CD14-positive monocyte (primary cell): ENCODE measurements around the gene IKZF2. TPM values are rescaled to one million over a fixed set of nuclear protein-coding genes. Genes with fewer than 3 reads are reported as not detected.

ENCODE experiments used
- DNase-seq, 3 donors: peaks; one replicate each; pipeline ENCODE4 v3.0.0-alpha.2; 2011 to 2022
- H2AFZ ChIP-seq: 2 replicates; pipeline ENCODE4 v1.6.0; 2012; ENCODE audit warnings: mild to moderate bottlenecking, low read depth, low read length, inconsistent platforms; ENCODE audit not compliant: insufficient read depth, poor library complexity, severe bottlenecking
- H3K27ac ChIP-seq, 2 donors: 1 replicate in 1 of 2; 2 replicates in 1 of 2; pipeline ENCODE4 v1.5.1; 2012 to 2013; ENCODE audit warnings: low read length in 2 of 2, control low read depth in 1 of 2, inconsistent platforms in 1 of 2, low read depth in 1 of 2, mild to moderate bottlenecking in 1 of 2
- H3K27me3 ChIP-seq, 2 donors: one replicate each; pipeline versions ENCODE4 v1.6.0 to v1.6.1; 2011 to 2013; ENCODE audit warnings: low read length in 2 of 2; ENCODE audit not compliant: control insufficient read depth in 2 of 2, insufficient read depth in 2 of 2
- H3K36me3 ChIP-seq, 2 donors: replicated peaks in 1 of 2; 1 replicate in 1 of 2; 2 replicates in 1 of 2; pipeline versions ENCODE4 v1.5.1 to v1.6.1; 2012 to 2013; ENCODE audit warnings: low read length in 2 of 2, control low read depth in 1 of 2, inconsistent platforms in 1 of 2, mild to moderate bottlenecking in 1 of 2; ENCODE audit not compliant: insufficient read depth in 2 of 2, control insufficient read depth in 1 of 2
- H3K4me1 ChIP-seq, 2 donors: 1 replicate in 1 of 2; 2 replicates in 1 of 2; pipeline versions ENCODE4 v1.5.1 to v1.6.1; 2012 to 2013; ENCODE audit warnings: low read length in 2 of 2, control low read depth in 1 of 2, inconsistent platforms in 1 of 2, mild to moderate bottlenecking in 1 of 2, moderate library complexity in 1 of 2; ENCODE audit not compliant: insufficient read depth in 2 of 2, control insufficient read depth in 1 of 2
- H3K4me2 ChIP-seq: replicated peaks from 2 replicates; pipeline ENCODE3; 2012; ENCODE audit warnings: low read length, moderate library complexity, mild to moderate bottlenecking; ENCODE audit not compliant: poor library complexity, severe bottlenecking; ENCODE audit errors: extremely low read depth
- H3K4me3 ChIP-seq, 3 experiments: fragments of 200-600 bp in 1 of 3; sonication (generic) in 1 of 3; replicated peaks in 1 of 3; 1 replicate in 2 of 3; 2 replicates in 1 of 3; pipeline ENCODE4 v1.5.1; 2011 to 2013; ENCODE audit warnings: low read length in 3 of 3, mild to moderate bottlenecking in 3 of 3, control low read depth in 2 of 3, low read depth in 2 of 3, inconsistent platforms in 1 of 3, moderate library complexity in 1 of 3
- H3K79me2 ChIP-seq: 2 replicates; pipeline ENCODE4 v1.6.0; 2012; ENCODE audit warnings: mild to moderate bottlenecking, control low read depth, inconsistent platforms, low read length, moderate library complexity; ENCODE audit not compliant: insufficient read depth
- H3K9ac ChIP-seq: 2 replicates; pipeline ENCODE4 v1.6.0; 2017; ENCODE audit warnings: low read length, mild to moderate bottlenecking; ENCODE audit not compliant: insufficient read depth, poor library complexity, severe bottlenecking
- H3K9me3 ChIP-seq, 2 donors: replicated peaks in 1 of 2; 1 replicate in 1 of 2; 2 replicates in 1 of 2; pipeline versions ENCODE4 v1.5.1 to v1.6.1; 2012 to 2013; ENCODE audit warnings: low read length in 2 of 2, control low read depth in 1 of 2; ENCODE audit not compliant: control insufficient read depth in 1 of 2, insufficient read depth in 1 of 2
- H4K20me1 ChIP-seq: 2 replicates; pipeline ENCODE4 v1.6.0; 2012; ENCODE audit warnings: mild to moderate bottlenecking, low read length, control low read depth, moderate library complexity; ENCODE audit not compliant: insufficient read depth
- H3K27ac Mint-ChIP-seq, 7 donors: one replicate each; pipeline ENCODE4 v1.8.0; 2020; ENCODE audit warnings: mild to moderate bottlenecking in 7 of 7, mixed read lengths in 7 of 7, moderate library complexity in 6 of 7, inconsistent platforms in 2 of 7
- H3K27me3 Mint-ChIP-seq, 3 donors: one replicate each; pipeline ENCODE4 v1.8.0; 2021 to 2022; ENCODE audit warnings: low read depth in 3 of 3, mild to moderate bottlenecking in 3 of 3, mixed read lengths in 3 of 3, moderate library complexity in 3 of 3, inconsistent platforms in 1 of 3
- H3K36me3 Mint-ChIP-seq, 2 donors: one replicate each; pipeline ENCODE4 v1.8.0; 2020; ENCODE audit warnings: mixed read lengths in 2 of 2, inconsistent platforms in 1 of 2, mild to moderate bottlenecking in 1 of 2
- H3K4me1 Mint-ChIP-seq: one replicate; pipeline ENCODE4 v1.8.0; 2020; ENCODE audit warnings: mild to moderate bottlenecking, mixed read lengths
- H3K4me3 Mint-ChIP-seq, 2 donors: one replicate each; pipeline ENCODE4 v1.8.0; 2020; ENCODE audit warnings: mild to moderate bottlenecking in 2 of 2, mixed read lengths in 2 of 2, moderate library complexity in 1 of 2
- H3K9me3 Mint-ChIP-seq, 7 donors: one replicate each; pipeline ENCODE4 v1.8.0; 2020 to 2022; ENCODE audit warnings: mixed read lengths in 7 of 7, mild to moderate bottlenecking in 6 of 7, moderate library complexity in 6 of 7, inconsistent platforms in 2 of 7
- CTCF ChIP-seq: fragments of 200-600 bp; IDR thresholded peaks from one replicate; pipeline ENCODE4 v1.8.0; 2022; ENCODE audit warnings: antibody characterized with exemption, mild to moderate bottlenecking
- WGBS: methylation state at CpG from one replicate; pipeline ENCODE4 v1.1.5; 2013; ENCODE audit warnings: missing lambda C conversion rate; ENCODE audit not compliant: insufficient coverage; 5-methylcytosine and 5-hydroxymethylcytosine counted together
- intact Hi-C, 2 donors: fragments of 100-400 bp; cut with micrococcal nuclease; formaldehyde crosslinking; loops; one replicate each; pipeline versions ENCODE4 v1.15.0 to v1.15.1; 2023
- polyA plus RNA-seq, 3 donors: library from polyadenylated mRNA; depleted of rRNA in 1 of 3; unstranded in 2 of 3; stranded (reverse) in 1 of 3; fragments of 300-500 nt in 2 of 3; fragments of >200 nt in 1 of 3; fragmentation: Illumina TruSeq in 2 of 3; gene quantifications; 1 replicate in 2 of 3; 2 replicates in 1 of 3; pipeline ENCODE4 v1.2.3, GENCODE V29; 2012 to 2021

IKZF2 gene
- polyA plus RNA-seq, 3 donors = 0.10 to 0.12 (median 0.11) TPM

DNA sequence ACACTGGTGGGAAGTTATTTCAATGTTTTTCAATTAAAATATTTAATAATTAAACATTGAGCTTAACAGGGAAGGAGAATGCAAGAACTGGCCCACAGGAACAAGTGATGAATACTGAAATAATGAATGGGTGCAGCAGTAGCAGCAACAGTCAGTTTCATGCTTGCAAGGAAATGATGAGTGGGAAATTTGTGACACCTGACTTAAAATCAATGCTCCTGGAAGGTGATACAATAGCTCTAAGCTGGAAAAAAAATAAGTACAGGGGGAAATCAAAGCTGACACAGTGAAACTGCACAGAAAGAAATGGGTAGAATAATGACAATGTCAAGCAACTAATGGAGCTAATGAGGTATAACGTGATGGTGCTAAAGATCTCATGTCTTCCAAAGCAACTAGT lies 184.5 kb downstream of the IKZF2 start:
- H3K79me2 ChIP-seq = no peaks in the 10 kb centered on the region
- Mint-ChIP-seq H3K27me3 (no peaks in the 10 kb centered on the region), H3K9me3 (no peaks in the 10 kb centered on the region), H3K36me3 (no peaks in the 10 kb centered on the region), H3K4me1 (no peaks in the 10 kb centered on the region), H3K27ac (no peak overlapping the region), H3K4me3 (no peak overlapping the region)
- no peak overlapping the region for H3K4me2 ChIP-seq
- no peaks in the 10 kb centered on the region for H3K9me3 ChIP-seq
- H4K20me1 ChIP-seq = no peaks in the 10 kb centered on the region
- no peaks in the 10 kb centered on the region for H3K27me3 ChIP-seq
- TF ChIP-seq CTCF = no peak
- H3K4me3 ChIP-seq = no peak overlapping the region
- H3K9ac ChIP-seq = no peak overlapping the region
- no peaks in the 10 kb centered on the region for H3K36me3 ChIP-seq
- no peaks in the 10 kb centered on the region for H3K4me1 ChIP-seq
- intact Hi-C loops = no loop called here
- DNase-seq = no peak
- no CpG with 5 or more reads among the region's 1 CpG for WGBS
- H2AFZ ChIP-seq = no peak overlapping the region
- no peak overlapping the region for H3K27ac ChIP-seq

DNA sequence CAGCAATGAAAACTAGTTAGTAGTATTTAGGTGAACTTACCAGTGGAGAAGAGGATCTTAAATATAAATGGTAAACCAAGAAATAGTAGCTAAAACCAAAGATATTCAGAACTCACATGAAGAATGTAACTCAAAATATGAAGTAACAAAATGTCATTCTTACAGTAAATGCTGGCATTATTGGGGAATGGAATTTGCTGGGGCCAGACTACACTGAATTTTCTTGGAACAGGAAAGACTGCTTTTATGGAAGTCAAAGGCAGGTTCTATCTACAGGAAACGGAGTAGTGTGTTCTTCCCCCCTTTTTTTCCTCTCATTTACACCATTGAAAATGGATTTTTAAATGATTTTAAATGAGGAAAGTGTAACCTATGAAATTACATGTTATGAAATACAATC lies 188.7 kb downstream of the IKZF2 start:
- Mint-ChIP-seq H3K9me3 (no peaks in the 10 kb centered on the region), H3K36me3 (no peaks in the 10 kb centered on the region), H3K27me3 (no peaks in the 10 kb centered on the region), H3K27ac (no peak overlapping the region), H3K4me1 (peaks cover 2% of the 10 kb centered on the region), H3K4me3 (no peak overlapping the region)
- Histone ChIP-seq H3K36me3 (no peaks in the 10 kb centered on the region), H4K20me1 (no peaks in the 10 kb centered on the region), H3K4me2 (no peak overlapping the region), H3K27ac (no peak overlapping the region), H3K79me2 (no peaks in the 10 kb centered on the region), H3K4me3 (no peak overlapping the region), H2AFZ (no peak overlapping the region), H3K9ac (no peak overlapping the region), H3K9me3 (no peaks in the 10 kb centered on the region), H3K4me1 (no peaks in the 10 kb centered on the region), H3K27me3 (no peaks in the 10 kb centered on the region)
- intact Hi-C loops = no loop called here
- WGBS = no CpG with 5 or more reads among the region's 1 CpG
- no peak for TF ChIP-seq CTCF
- no peak for DNase-seq
